Measurements from ENCODE around the gene CASZ1. TPM values are rescaled to one million over a fixed set of nuclear protein-coding genes. Genes with fewer than 3 reads are reported as not detected.

The CASZ1 gene
- total and polyA plus RNA-seq, 3 donors from 2014 or later: 9.4 to 12.3 (median 10.3) TPM

- Histone ChIP-seq H3K9me3 (no peaks in the 10 kb centered on the region), H3K36me3 (ENCODE audit: low read depth, missing control alignments) (no peaks in the 10 kb centered on the region), H3K27me3 (no peaks in the 10 kb centered on the region), H3K4me3 (no peak overlapping the region), H3K27ac (no peak overlapping the region), H3K4me1 (no peaks in the 10 kb centered on the region)
- TF ChIP-seq POLR2A (IDR thresholded peaks at IDR 0.05): no peak
- TF ChIP-seq CTCF (IDR thresholded peaks at IDR 0.05): no peak
- 42 to 47% methylated on average over 12 to 16 of the region's 16 CpGs for WGBS, 2 donors
- intact Hi-C loops (cut with DNase I; ENCODE audit: low total_unique reads): no loop called here
- no peak for DNase-seq
These were observed 38.4 kb upstream of the CASZ1 start for GRCh38 chr1:10834770-10835412.

GRCh38 chr1:10833630-10834557, 37.4 kb upstream of the CASZ1 start:
- H3K4me1 ChIP-seq: no peaks in the 10 kb centered on the region
- no peak for DNase-seq
- TF ChIP-seq CTCF (IDR thresholded peaks at IDR 0.05): no peak
- TF ChIP-seq POLR2A (IDR thresholded peaks at IDR 0.05): no peak
- no peaks in the 10 kb centered on the region for H3K27me3 ChIP-seq
- H3K4me3 ChIP-seq: no peak overlapping the region
- no peaks in the 10 kb centered on the region for H3K36me3 ChIP-seq (ENCODE audit: low read depth, missing control alignments)
- intact Hi-C loops (cut with DNase I; ENCODE audit: low total_unique reads): no loop called here
- H3K9me3 ChIP-seq: no peaks in the 10 kb centered on the region
- H3K27ac ChIP-seq: no peak overlapping the region
- 67 to 70% methylated on average over 9 of the region's 9 CpGs for WGBS, 2 donors

GRCh38 chr1:10832703-10833102, 36.3 kb upstream of the CASZ1 start:
- Histone ChIP-seq H3K27ac (no peak overlapping the region), H3K9me3 (no peaks in the 10 kb centered on the region), H3K27me3 (no peaks in the 10 kb centered on the region), H3K4me3 (no peak overlapping the region), H3K4me1 (no peaks in the 10 kb centered on the region), H3K36me3 (ENCODE audit: low read depth, missing control alignments) (no peaks in the 10 kb centered on the region)
- intact Hi-C loops (cut with DNase I; ENCODE audit: low total_unique reads): no loop called here
- DNase-seq: no peak
- WGBS, 2 donors: 84% methylated on average over 3 of the region's 3 CpGs; no CpG with 5 or more reads in 1 of the 2 donors
- TF ChIP-seq POLR2A (IDR thresholded peaks at IDR 0.05) (no peak), CTCF (IDR thresholded peaks at IDR 0.05) (no peak)

DNA sequence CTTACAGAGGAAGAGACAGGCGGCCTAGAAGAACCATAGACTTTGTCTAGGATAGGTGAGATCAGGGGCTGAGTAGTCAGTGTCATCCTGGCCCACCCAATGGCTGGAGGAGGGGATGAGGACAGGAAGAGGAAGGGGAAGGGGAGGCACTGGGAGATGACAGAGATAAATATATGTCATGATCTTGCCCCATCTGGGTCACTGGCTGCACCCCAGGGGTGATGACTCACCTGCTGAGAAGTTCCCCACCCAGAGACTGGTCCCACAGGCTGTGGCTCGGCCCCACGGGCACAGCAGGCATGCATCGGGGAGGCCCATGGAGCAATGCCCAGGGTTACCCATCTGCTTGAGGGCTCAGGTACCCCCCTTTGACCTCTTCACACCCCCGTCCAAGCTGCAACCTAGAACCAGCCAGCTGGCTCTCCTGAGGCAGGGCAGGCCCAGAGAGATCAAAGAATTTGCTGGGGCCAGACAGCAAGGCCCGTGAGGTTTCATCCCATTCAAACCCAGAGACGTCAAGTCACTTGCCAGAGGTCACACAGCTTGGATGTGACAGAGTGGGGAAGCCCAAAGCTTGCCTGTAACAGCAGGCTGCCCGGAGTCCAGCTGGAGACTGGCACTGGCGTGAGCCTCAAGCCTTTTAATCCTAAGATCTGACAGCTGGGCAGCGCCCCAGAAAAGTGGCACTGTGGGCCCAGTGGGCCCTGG, 34.7 kb upstream of the CASZ1 start:
- H3K27ac ChIP-seq: no peak overlapping the region
- no peaks in the 10 kb centered on the region for H3K36me3 ChIP-seq (ENCODE audit: low read depth, missing control alignments)
- DNase-seq: no peak
- WGBS, 2 donors: 82 to 84% methylated on average over 4 to 10 of the region's 10 CpGs
- intact Hi-C loops (cut with DNase I; ENCODE audit: low total_unique reads): no loop called here
- H3K27me3 ChIP-seq: no peaks in the 10 kb centered on the region
- no peak overlapping the region for H3K4me3 ChIP-seq
- TF ChIP-seq CTCF (IDR thresholded peaks at IDR 0.05) (no peak), POLR2A (IDR thresholded peaks at IDR 0.05) (no peak)
- H3K4me1 ChIP-seq: no peaks in the 10 kb centered on the region
- no peaks in the 10 kb centered on the region for H3K9me3 ChIP-seq

Measured in testis (tissue), 3 donors.